ENCODE data around the gene SPIN1. TPM values are rescaled to one million over a fixed set of nuclear protein-coding genes. Genes with fewer than 3 reads are reported as not detected.

SPIN1 gene
- total and polyA plus RNA-seq, 2 donors (not counting 1 experiment from before 2014, with no cell fraction given) = 9.9 to 24.9 TPM

DNA sequence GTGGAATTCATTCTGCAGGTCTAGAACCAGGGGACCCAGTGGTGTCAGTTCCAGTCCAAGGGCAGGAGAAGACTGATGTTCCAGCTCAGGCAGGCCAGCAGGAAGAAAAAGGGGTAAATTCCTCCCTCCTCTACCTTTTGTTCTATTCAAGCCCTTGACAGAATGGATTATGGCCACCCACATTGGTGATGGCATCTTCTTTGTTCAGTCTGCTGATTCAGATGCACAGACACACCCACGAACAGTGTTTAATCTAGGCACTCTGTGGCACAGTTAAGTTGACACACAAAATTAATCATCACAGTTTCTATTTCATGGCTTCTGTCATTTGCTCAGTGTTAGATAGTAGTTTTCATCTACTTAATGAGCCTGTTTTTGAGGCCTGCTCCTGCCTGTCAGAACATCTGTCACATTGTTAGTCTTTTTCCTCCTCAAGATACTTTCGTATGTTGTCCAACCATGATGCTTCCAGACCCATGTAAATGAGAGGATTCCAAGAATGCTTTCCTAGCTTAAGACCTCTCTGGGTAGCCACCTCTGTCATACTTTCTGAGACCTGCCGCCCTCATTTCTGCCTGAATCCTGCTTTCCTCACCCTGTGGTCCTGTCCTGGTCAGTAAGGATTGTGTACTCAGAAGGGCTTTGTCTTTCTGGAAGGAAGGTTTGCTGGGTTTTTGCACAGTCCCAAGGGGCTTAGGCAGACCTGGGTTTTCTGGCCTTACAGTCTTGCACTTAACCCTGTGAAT, 72.5 kb downstream of the SPIN1 start:
- ChIA-PET POLR2A (no interaction called here), CTCF (no interaction called here)
- H3K27ac ChIP-seq (ENCODE audit: low read length in 2 of 2) = no peak overlapping the region
- no peak overlapping the region for H3K9ac ChIP-seq (ENCODE audit: low read length)
- DNase-seq = no peak
- H3K4me2 ChIP-seq (replicated peaks; ENCODE audit: low read depth, low read length, poor library complexity, severe bottlenecking) = no peak overlapping the region
- no peak for ATAC-seq (ENCODE audit: low read depth)
- intact Hi-C loops (cut with micrococcal nuclease) = no loop called here
- no peak overlapping the region for H2AFZ ChIP-seq (ENCODE audit: insufficient read depth, low read depth, low read length, poor library complexity, severe bottlenecking)
- no peaks in the 10 kb centered on the region for H3K27me3 ChIP-seq (replicated peaks in 1 of 4; ENCODE audit: control extremely low read depth in 1 of 4, control insufficient read depth in 3 of 4, insufficient read depth in 4 of 4, low read length in 3 of 4)
- no peaks in the 10 kb centered on the region for H3K4me1 Mint-ChIP-seq
- H3K9me3 Mint-ChIP-seq (ENCODE audit: insufficient read depth) = no peaks in the 10 kb centered on the region
- H3K9me3 ChIP-seq (ENCODE audit: control extremely low read depth in 1 of 3, control insufficient read depth in 2 of 3, insufficient read depth in 1 of 3, low read length in 2 of 3) = no peaks in the 10 kb centered on the region
- TF ChIP-seq, protein P1, sequence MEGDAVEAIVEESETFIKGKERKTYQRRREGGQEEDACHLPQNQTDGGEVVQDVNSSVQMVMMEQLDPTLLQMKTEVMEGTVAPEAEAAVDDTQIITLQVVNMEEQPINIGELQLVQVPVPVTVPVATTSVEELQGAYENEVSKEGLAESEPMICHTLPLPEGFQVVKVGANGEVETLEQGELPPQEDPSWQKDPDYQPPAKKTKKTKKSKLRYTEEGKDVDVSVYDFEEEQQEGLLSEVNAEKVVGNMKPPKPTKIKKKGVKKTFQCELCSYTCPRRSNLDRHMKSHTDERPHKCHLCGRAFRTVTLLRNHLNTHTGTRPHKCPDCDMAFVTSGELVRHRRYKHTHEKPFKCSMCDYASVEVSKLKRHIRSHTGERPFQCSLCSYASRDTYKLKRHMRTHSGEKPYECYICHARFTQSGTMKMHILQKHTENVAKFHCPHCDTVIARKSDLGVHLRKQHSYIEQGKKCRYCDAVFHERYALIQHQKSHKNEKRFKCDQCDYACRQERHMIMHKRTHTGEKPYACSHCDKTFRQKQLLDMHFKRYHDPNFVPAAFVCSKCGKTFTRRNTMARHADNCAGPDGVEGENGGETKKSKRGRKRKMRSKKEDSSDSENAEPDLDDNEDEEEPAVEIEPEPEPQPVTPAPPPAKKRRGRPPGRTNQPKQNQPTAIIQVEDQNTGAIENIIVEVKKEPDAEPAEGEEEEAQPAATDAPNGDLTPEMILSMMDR (IDR thresholded peaks at IDR 0.05) = no peak
- no peak for TF ChIP-seq EZH2 (IDR thresholded peaks at IDR 0.05; ENCODE audit: borderline replicate concordance, insufficient read depth, low read depth, low read length, poor library complexity, severe bottlenecking)
- no peaks in the 10 kb centered on the region for H3K4me1 ChIP-seq (ENCODE audit: control insufficient read depth in 2 of 2, insufficient read depth in 2 of 2, low read length in 2 of 2)
- H3K4me3 ChIP-seq (ENCODE audit: control extremely low read depth in 1 of 5, extremely low read depth in 1 of 5, insufficient read depth in 1 of 5, low read depth in 2 of 5, low read length in 4 of 5) = no peak overlapping the region
- 92% methylated on average over 2 of the region's 3 CpGs for WGBS (ENCODE audit: insufficient coverage)
- no peak overlapping the region for H3K4me3 Mint-ChIP-seq
- H4K20me1 ChIP-seq (ENCODE audit: control insufficient read depth, insufficient read depth, low read length, poor library complexity, severe bottlenecking) = no peaks in the 10 kb centered on the region
- H3K36me3 ChIP-seq (replicated peaks in 1 of 2; ENCODE audit: control extremely low read depth in 1 of 2, control insufficient read depth in 1 of 2, extremely low read depth in 1 of 2, insufficient read depth in 2 of 2, low read length in 1 of 2) = peaks cover 3 to 6% of the 10 kb centered on the region in 2 experiments
- no peaks in the 10 kb centered on the region for H3K27me3 Mint-ChIP-seq
- H3K79me2 ChIP-seq (ENCODE audit: control insufficient read depth, insufficient read depth, low read length) = no peaks in the 10 kb centered on the region
- no peak overlapping the region for H3K27ac Mint-ChIP-seq

DNA sequence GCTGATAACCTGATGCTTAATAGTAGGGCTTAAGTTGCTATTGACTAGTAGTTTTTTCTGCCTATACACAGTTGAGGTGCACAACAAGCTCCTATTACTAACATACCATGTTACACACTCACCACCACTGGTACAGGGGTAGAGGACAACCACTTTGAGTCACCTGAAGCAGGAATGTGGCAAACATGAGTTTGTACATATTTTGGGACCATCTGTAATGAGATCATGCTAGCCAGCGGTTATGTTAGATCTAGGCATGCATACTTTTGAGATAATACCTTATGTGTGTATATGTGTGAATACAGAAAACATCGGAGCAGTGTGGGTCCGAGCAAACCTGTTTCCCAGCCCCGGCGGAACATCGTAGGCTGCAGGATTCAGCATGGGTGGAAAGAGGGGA, 73.9 kb downstream of the SPIN1 start:
- Mint-ChIP-seq H3K27me3 (no peaks in the 10 kb centered on the region), H3K9me3 (ENCODE audit: insufficient read depth) (no peaks in the 10 kb centered on the region), H3K27ac (no peak overlapping the region), H3K4me3 (no peak overlapping the region), H3K4me1 (no peaks in the 10 kb centered on the region)
- TF ChIP-seq EZH2 (IDR thresholded peaks at IDR 0.05; ENCODE audit: borderline replicate concordance, insufficient read depth, low read depth, low read length, poor library complexity, severe bottlenecking) = no peak
- TF ChIP-seq, protein P1 (IDR thresholded peaks at IDR 0.05) = no peak
- Histone ChIP-seq H3K9me3 (ENCODE audit: control extremely low read depth in 1 of 3, control insufficient read depth in 2 of 3, insufficient read depth in 1 of 3, low read length in 2 of 3) (no peaks in the 10 kb centered on the region), H3K4me2 (replicated peaks; ENCODE audit: low read depth, low read length, poor library complexity, severe bottlenecking) (no peak overlapping the region), H3K4me1 (ENCODE audit: control insufficient read depth in 2 of 2, insufficient read depth in 2 of 2, low read length in 2 of 2) (no peaks in the 10 kb centered on the region), H3K36me3 (replicated peaks in 1 of 2; ENCODE audit: control extremely low read depth in 1 of 2, control insufficient read depth in 1 of 2, extremely low read depth in 1 of 2, insufficient read depth in 2 of 2, low read length in 1 of 2) (peaks cover 3% of the 10 kb centered on the region in 2 experiments), H3K27me3 (replicated peaks in 1 of 4; ENCODE audit: control extremely low read depth in 1 of 4, control insufficient read depth in 3 of 4, insufficient read depth in 4 of 4, low read length in 3 of 4) (no peaks in the 10 kb centered on the region), H3K9ac (ENCODE audit: low read length) (no peak overlapping the region), H3K4me3 (ENCODE audit: control extremely low read depth in 1 of 5, extremely low read depth in 1 of 5, insufficient read depth in 1 of 5, low read depth in 2 of 5, low read length in 4 of 5) (no peak overlapping the region), H2AFZ (ENCODE audit: insufficient read depth, low read depth, low read length, poor library complexity, severe bottlenecking) (no peak overlapping the region), H3K27ac (ENCODE audit: low read length in 2 of 2) (no peak overlapping the region), H3K79me2 (ENCODE audit: control insufficient read depth, insufficient read depth, low read length) (no peaks in the 10 kb centered on the region), H4K20me1 (ENCODE audit: control insufficient read depth, insufficient read depth, low read length, poor library complexity, severe bottlenecking) (no peaks in the 10 kb centered on the region)
- DNase-seq (no peak), ATAC-seq (ENCODE audit: low read depth) (no peak)
- ChIA-PET CTCF (no interaction called here), POLR2A (no interaction called here)
- 98% methylated on average over 6 of the region's 6 CpGs for WGBS (ENCODE audit: insufficient coverage)
- intact Hi-C loops (cut with micrococcal nuclease) = no loop called here

Measured in B cell (primary cell).